GM12864 (cell line): ENCODE measurements around the gene TDRKH.

Experiments
- DNase-seq: peaks from one replicate; pipeline ENCODE4 v3.0.0-alpha.2; 2011; ENCODE audit warnings: low read depth
- H3K4me3 ChIP-seq: 2 replicates; pipeline ENCODE4 v1.5.1; 2011; ENCODE audit warnings: mild to moderate bottlenecking, low read depth, low read length, control low read depth
- TF ChIP-seq, protein P1 (sequence below): IDR thresholded peaks from 2 replicates; pipeline ENCODE4 v1.5.1; 2011; ENCODE audit warnings: low read depth, mild to moderate bottlenecking, moderate library complexity, low read length, control low read depth, inconsistent platforms; ENCODE audit errors: missing control alignments

The TDRKH gene

DNA sequence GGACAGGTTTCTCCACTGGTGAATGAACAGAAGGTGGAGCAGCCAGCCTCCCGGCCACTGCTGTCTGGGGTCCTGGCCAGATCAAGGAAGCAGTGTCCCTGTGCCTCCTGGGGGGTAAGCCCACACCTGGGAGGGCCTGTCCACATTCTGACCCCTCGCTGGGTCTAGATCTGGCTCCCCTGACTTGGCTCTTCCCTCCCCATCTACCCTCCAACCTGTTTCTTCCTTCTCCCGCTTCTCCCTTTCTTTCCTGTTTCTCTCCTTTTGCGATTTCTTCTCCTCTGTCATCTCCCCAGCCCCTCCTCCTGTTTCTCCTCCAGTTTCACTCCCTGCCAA lies 40.9 kb upstream of the TDRKH start:
- no peak overlapping the region for H3K4me3 ChIP-seq
- TF ChIP-seq, protein P1, sequence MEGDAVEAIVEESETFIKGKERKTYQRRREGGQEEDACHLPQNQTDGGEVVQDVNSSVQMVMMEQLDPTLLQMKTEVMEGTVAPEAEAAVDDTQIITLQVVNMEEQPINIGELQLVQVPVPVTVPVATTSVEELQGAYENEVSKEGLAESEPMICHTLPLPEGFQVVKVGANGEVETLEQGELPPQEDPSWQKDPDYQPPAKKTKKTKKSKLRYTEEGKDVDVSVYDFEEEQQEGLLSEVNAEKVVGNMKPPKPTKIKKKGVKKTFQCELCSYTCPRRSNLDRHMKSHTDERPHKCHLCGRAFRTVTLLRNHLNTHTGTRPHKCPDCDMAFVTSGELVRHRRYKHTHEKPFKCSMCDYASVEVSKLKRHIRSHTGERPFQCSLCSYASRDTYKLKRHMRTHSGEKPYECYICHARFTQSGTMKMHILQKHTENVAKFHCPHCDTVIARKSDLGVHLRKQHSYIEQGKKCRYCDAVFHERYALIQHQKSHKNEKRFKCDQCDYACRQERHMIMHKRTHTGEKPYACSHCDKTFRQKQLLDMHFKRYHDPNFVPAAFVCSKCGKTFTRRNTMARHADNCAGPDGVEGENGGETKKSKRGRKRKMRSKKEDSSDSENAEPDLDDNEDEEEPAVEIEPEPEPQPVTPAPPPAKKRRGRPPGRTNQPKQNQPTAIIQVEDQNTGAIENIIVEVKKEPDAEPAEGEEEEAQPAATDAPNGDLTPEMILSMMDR, result no peak
- DNase-seq, result no peak

GRCh38 chr1:151830055-151830454 lies 39.8 kb upstream of the TDRKH start:
- DNase-seq, result no peak

DNA sequence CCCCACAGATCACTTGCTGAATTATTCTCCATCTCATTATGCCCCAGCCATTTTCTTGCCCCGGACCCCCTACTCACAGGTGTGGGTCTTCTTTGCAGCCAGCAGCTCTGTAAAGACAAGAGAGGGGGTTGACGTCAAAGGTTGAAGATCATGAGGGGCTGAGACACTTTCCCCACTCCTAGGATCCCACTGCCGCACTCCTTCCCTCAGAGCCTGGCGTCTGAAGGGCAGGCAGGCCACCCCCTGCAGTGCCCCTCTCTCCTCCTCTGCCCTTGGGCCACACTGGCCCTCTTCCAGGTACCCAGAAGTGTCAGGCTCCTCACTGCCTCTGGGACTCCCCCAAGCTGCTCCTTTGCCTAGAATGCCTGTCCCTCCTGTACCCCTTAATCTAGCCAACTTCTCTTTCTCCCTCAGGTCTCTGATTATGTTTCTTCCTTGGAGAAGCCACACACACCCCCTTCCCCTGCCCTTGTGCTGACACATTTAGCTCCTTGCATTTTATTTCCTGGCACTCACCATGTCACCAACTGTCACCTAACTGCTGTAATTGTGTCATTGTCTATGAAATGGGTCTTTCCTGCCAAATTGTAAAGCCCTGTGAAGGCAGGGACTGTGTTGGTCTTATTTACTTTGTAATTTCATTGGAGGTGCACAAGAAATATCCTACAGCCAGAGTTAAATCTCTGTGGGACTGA lies 39.2 kb upstream of the TDRKH start:
- DNase-seq, result no peak
- H3K4me3 ChIP-seq, result no peak overlapping the region
- TF ChIP-seq, protein P1, result no peak

More at GRCh38 chr1:151830055-151830454, 39.8 kb upstream of the TDRKH start:
- TF ChIP-seq, protein P1, result no peak
- H3K4me3 ChIP-seq, result no peak overlapping the region

GRCh38 chr1:151828921-151829320 lies 38.6 kb upstream of the TDRKH start:
- H3K4me3 ChIP-seq, result no peak overlapping the region
- no peak for DNase-seq
- TF ChIP-seq, protein P1, result no peak

DNA sequence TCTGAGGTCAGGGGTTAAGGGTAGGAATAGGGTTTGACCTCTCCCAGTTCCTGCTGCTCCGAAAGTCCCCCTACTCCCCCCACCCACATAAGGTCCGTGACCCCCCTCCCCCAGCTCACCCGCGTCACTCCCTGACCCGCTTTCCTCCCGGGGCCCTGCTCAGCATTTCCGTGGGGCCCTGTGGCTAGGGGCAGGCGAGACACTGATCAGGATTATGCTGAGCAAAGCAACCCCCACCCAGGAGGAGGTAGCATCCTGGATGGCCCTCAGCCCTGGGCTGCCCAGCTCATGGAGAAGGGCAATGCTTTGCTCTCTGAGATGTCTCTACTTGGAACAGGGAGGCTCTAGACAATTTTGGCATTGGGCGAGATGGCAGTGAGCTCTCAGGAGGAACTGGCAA lies 37.6 kb upstream of the TDRKH start:
- H3K4me3 ChIP-seq, result no peak overlapping the region
- no peak for DNase-seq
- TF ChIP-seq, protein P1, result no peak

GRCh38 chr1:151825751-151826660 lies 35.7 kb upstream of the TDRKH start:
- no peak for DNase-seq
- no peak overlapping the region for H3K4me3 ChIP-seq
- TF ChIP-seq, protein P1, result no peak
